IMR-90 (cell line): ENCODE results near the gene ST7. TPM values are rescaled to one million over a fixed set of nuclear protein-coding genes. Genes with fewer than 3 reads are reported as not detected.

Experiments
- ATAC-seq: fragments of 200-7000 bp; cut with Tn5 transposase; 2 replicates; pipeline ENCODE4 v1.9.1; 2020; ENCODE audit warnings: low read depth, mild to moderate bottlenecking, moderate library complexity
- BruUV-seq: library from RNA; stranded (reverse); fragments of 400-500 nt; replicated peaks from 2 replicates; lab custom pipeline; 2021; lab: Mats Ljungman, UMichigan
- CTCF ChIA-PET: fragments of 300-600 bp; formaldehyde crosslinking; extraction: SDS; loops from one replicate; lab custom pipeline; 2021; ENCODE audit warnings: antibody characterized with exemption; lab: Yijun Ruan, JAX
- POLR2A ChIA-PET: fragments of 300-600 bp; sonication (Branson Sonifier 250); formaldehyde crosslinking; loops from one replicate; lab custom pipeline; 2022; ENCODE audit warnings: antibody characterized with exemption; ENCODE audit not compliant: unreplicated experiment; lab: Charles Lee
- DNase-seq: peaks from one replicate; pipeline ENCODE4 v3.0.0; 2013
- H2AFZ ChIP-seq: replicated peaks from 2 replicates; pipeline ENCODE3; 2013; ENCODE audit warnings: low read length, mild to moderate bottlenecking; ENCODE audit not compliant: poor library complexity
- H2AK5ac ChIP-seq: 2 replicates; pipeline ENCODE4 v1.6.1; 2013; ENCODE audit warnings: low read depth, low read length, inconsistent platforms
- H2AK9ac ChIP-seq: replicated peaks from 2 replicates; pipeline ENCODE3; 2013; ENCODE audit warnings: mild to moderate bottlenecking, low read depth, low read length, moderate library complexity; ENCODE audit not compliant: poor library complexity
- H2BK120ac ChIP-seq: 2 replicates; pipeline ENCODE4 v1.6.1; 2013; ENCODE audit warnings: low read depth, low read length, inconsistent platforms
- H2BK15ac ChIP-seq: 3 replicates; pipeline ENCODE4 v1.6.1; 2013; ENCODE audit warnings: low read depth, low read length, inconsistent platforms
- H2BK20ac ChIP-seq: 2 replicates; pipeline ENCODE4 v1.6.1; 2013; ENCODE audit warnings: low read depth, mild to moderate bottlenecking, inconsistent platforms, low read length, moderate library complexity
- H2BK5ac ChIP-seq: 2 replicates; pipeline ENCODE4 v1.6.1; 2013; ENCODE audit warnings: mild to moderate bottlenecking, low read depth, low read length, inconsistent platforms; ENCODE audit not compliant: poor library complexity, severe bottlenecking
- H3K14ac ChIP-seq: replicated peaks from 2 replicates; pipeline ENCODE4 v1.6.1; 2013; ENCODE audit warnings: low read depth, low read length, inconsistent platforms
- H3K18ac ChIP-seq: 2 replicates; pipeline ENCODE4 v1.6.1; 2013; ENCODE audit warnings: low read depth, low read length, control low read depth
- H3K23ac ChIP-seq: 2 replicates; pipeline ENCODE4 v1.6.1; 2013; ENCODE audit warnings: low read depth, low read length, inconsistent platforms
- H3K27ac ChIP-seq: 2 replicates; pipeline ENCODE4 v1.5.1; 2013; ENCODE audit warnings: mild to moderate bottlenecking, control low read depth, low read length; ENCODE audit not compliant: insufficient read depth
- H3K27me3 ChIP-seq: 2 replicates; pipeline ENCODE4 v1.6.1; 2013; ENCODE audit warnings: low read length; ENCODE audit not compliant: control insufficient read depth, insufficient read depth
- H3K36me3 ChIP-seq: 2 replicates; pipeline ENCODE4 v1.6.1; 2013; ENCODE audit warnings: low read length, mixed read lengths; ENCODE audit not compliant: control insufficient read depth, insufficient read depth
- H3K4ac ChIP-seq: 2 replicates; pipeline ENCODE4 v1.6.1; 2013; ENCODE audit warnings: low read depth, low read length, inconsistent platforms
- H3K4me1 ChIP-seq: 2 replicates; pipeline ENCODE4 v1.6.1; 2013; ENCODE audit warnings: low read length, mixed read lengths; ENCODE audit not compliant: control insufficient read depth, insufficient read depth
- H3K4me2 ChIP-seq: 2 replicates; pipeline ENCODE4 v1.6.1; 2013; ENCODE audit warnings: low read depth, mild to moderate bottlenecking, control low read depth, low read length, moderate library complexity
- H3K4me3 ChIP-seq: 2 replicates; pipeline ENCODE4 v1.5.1; 2013; ENCODE audit warnings: low read depth, mild to moderate bottlenecking, control low read depth, low read length, moderate library complexity; ENCODE audit not compliant: insufficient read depth
- H3K56ac ChIP-seq: 2 replicates; pipeline ENCODE4 v1.6.1; 2013; ENCODE audit warnings: low read length, inconsistent platforms; ENCODE audit not compliant: insufficient read depth; ENCODE audit errors: extremely low read depth
- H3K79me1 ChIP-seq, 2 experiments: 2 replicates each; pipeline ENCODE4 v1.6.1; 2013; ENCODE audit warnings: low read length in 2 of 2, inconsistent platforms in 1 of 2, low read depth in 1 of 2
- H3K9ac ChIP-seq: 2 replicates; pipeline ENCODE4 v1.6.1; 2013; ENCODE audit warnings: low read depth, low read length, control low read depth
- H3K9me1 ChIP-seq: 2 replicates; pipeline ENCODE4 v1.6.1; 2013; ENCODE audit warnings: low read length, inconsistent platforms; ENCODE audit not compliant: insufficient read depth
- H3K9me3 ChIP-seq: 2 replicates; pipeline ENCODE4 v1.6.1; 2013; ENCODE audit warnings: low read length; ENCODE audit not compliant: control insufficient read depth, insufficient read depth
- H4K20me1 ChIP-seq: 2 replicates; pipeline ENCODE4 v1.6.1; 2013; ENCODE audit warnings: low read length, inconsistent platforms; ENCODE audit not compliant: insufficient read depth
- H4K5ac ChIP-seq: 2 replicates; pipeline ENCODE4 v1.6.1; 2013; ENCODE audit warnings: mild to moderate bottlenecking, low read depth, low read length, control low read depth
- H4K8ac ChIP-seq, 2 experiments: 2 replicates each; pipeline ENCODE4 v1.6.1; 2013; ENCODE audit warnings: low read depth in 2 of 2, low read length in 2 of 2, control low read depth in 1 of 2, inconsistent platforms in 1 of 2
- H4K91ac ChIP-seq: 2 replicates; pipeline ENCODE4 v1.6.1; 2013; ENCODE audit warnings: low read depth, low read length, inconsistent platforms; ENCODE audit not compliant: insufficient read depth
- BHLHE40 ChIP-seq: fragments of 150-350 bp; IDR thresholded peaks from 2 replicates; pipeline ENCODE4 v1.6.1; 2016; ENCODE audit warnings: mild to moderate bottlenecking, low read depth, low read length
- WGBS, 2 experiments: methylation state at CpG; one replicate each; pipeline versions ENCODE4 v1.1.5 to v1.1.7; 2013; ENCODE audit warnings: missing lambda C conversion rate in 2 of 2; ENCODE audit not compliant: insufficient read length in 1 of 2; ENCODE audit errors: extremely low coverage in 2 of 2; 5-methylcytosine and 5-hydroxymethylcytosine counted together
- dilution Hi-C: fragments of 300-500 bp; cut with HindIII; formaldehyde crosslinking; loops from one replicate; pipeline ENCODE4 v1.14.3; 2018; ENCODE audit warnings: low sequenced_read_pairs; ENCODE audit not compliant: unreplicated experiment
- in situ Hi-C: fragments of 300-500 bp; cut with MboI; formaldehyde crosslinking; loops from 3 replicates; pipeline ENCODE4 v1.14.3; 2019; ENCODE audit warnings: low sequenced_read_pairs, inconsistent platforms, mixed read lengths
- intact Hi-C: fragments of 100-400 bp; cut with micrococcal nuclease; formaldehyde crosslinking; loops from 2 replicates; pipeline ENCODE4 v1.10.0; 2022
- polyA plus RNA-seq, 3 experiments: library from polyadenylated mRNA; depleted of rRNA; stranded (reverse); fragments of >200 nt; gene quantifications; 2 replicates each; pipeline ENCODE4 v1.2.3, GENCODE V29; 2012; ENCODE audit warnings: low replicate concordance in 1 of 3
- total RNA-seq: library from RNA; depleted of rRNA; stranded (reverse); fragments of >200 nt; gene quantifications from 2 replicates; pipeline ENCODE4 v1.2.3, GENCODE V29; 2012
- TF ChIP-seq, protein P1 (sequence below): fragments of 150-350 bp; IDR thresholded peaks from 2 replicates; pipeline ENCODE4 v1.6.1; 2017; ENCODE audit warnings: mild to moderate bottlenecking, antibody characterized with exemption, low read length, low read depth

Gene ST7
- total and polyA plus RNA-seq, 2 of the 4 experiments (the other 2 are of a cell fraction): 18.6 to 26.0 TPM

DNA sequence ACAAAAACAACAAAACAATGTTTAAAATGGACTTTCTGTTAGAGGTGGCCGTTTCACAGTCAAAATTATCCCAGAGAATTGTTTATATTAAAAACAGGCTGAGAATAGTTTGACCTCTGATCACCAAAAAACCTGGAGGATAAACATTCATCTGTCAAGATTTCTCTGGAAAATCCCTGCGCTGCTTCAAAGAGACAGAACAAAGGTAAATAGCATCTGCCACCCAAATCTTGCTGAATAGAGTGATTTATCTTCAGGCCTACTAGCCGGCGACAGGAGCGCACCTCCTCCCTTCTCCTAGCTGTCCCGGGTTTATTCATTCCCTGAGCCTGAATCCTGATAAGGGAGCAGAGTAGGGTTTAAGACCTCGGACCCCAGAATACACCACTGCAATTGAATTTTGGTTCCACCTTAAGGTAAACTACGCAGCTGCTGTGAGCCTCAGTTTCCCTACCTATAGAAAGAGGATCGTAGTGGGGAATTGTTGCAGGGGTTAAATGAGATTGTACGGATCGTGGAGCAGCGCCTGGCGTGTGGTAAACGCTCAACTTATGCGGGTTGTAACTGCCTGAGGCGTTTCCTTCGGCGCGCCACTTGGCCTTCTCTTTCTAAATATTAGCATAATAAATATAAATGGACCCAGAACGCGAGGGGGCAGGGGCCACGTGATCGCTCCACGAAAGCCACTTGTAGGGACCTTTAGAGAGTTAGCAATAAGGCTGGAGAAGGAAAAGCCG is 498 bp upstream of the ST7 start:
- Histone ChIP-seq H2BK5ac (peak overlapping the region; percentile 56), H3K27ac (peak overlapping the region; percentile 66), H2BK15ac (no peak overlapping the region), H3K79me1 (peaks cover 14 to 37% of the 10 kb centered on the region in 2 experiments), H2AFZ (peak overlapping the region; percentile 99), H3K4me3 (peak overlapping the region; percentile 67), H3K4ac (peak overlapping the region; percentile 34), H4K20me1 (peaks cover 3% of the 10 kb centered on the region; the same call in 1 of the 2 replicates), H3K18ac (peak overlapping the region; percentile 10), H3K9ac (peak overlapping the region; percentile 61), H3K27me3 (no peaks in the 10 kb centered on the region), H3K23ac (peak overlapping the region; percentile 86), H3K4me1 (peaks cover 9% of the 10 kb centered on the region), H4K8ac (peak overlapping the region; percentile 47 to 98; a peak in 3 of 4 replicates), H3K9me1 (peaks cover 3% of the 10 kb centered on the region; the same call in 1 of the 2 replicates), H2BK20ac (no peak overlapping the region), H2AK9ac (peak overlapping the region; percentile 80), H3K36me3 (no peaks in the 10 kb centered on the region), H3K14ac (peak overlapping the region; percentile 57), H4K91ac (peak overlapping the region; percentile 62), H2BK120ac (peak overlapping the region; percentile 56; the same call in 1 of the 2 replicates), H3K9me3 (no peaks in the 10 kb centered on the region), H4K5ac (peak overlapping the region; percentile 31; the same call in 1 of the 2 replicates), H3K56ac (peak overlapping the region; percentile 67), H3K4me2 (peak overlapping the region; percentile 91), H2AK5ac (peak overlapping the region; percentile 2; the same call in 1 of the 2 replicates)
- in situ Hi-C loops (no loop called here), dilution Hi-C loops (no loop called here), intact Hi-C loops (no loop called here)
- no peak; the same call in 1 of the 2 replicates for ATAC-seq
- TSS peak; percentile 81 for BruUV-seq
- no CpG with 5 or more reads among the region's 25 CpGs for WGBS, 2 experiments
- no peak for TF ChIP-seq BHLHE40
- TF ChIP-seq, protein P1, sequence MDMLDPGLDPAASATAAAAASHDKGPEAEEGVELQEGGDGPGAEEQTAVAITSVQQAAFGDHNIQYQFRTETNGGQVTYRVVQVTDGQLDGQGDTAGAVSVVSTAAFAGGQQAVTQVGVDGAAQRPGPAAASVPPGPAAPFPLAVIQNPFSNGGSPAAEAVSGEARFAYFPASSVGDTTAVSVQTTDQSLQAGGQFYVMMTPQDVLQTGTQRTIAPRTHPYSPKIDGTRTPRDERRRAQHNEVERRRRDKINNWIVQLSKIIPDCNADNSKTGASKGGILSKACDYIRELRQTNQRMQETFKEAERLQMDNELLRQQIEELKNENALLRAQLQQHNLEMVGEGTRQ: peak; percentile 76
- POLR2A ChIA-PET: no interaction called here
- DNase-seq: peak; percentile 33
- CTCF ChIA-PET: no interaction called here
